B cell (primary cell): ENCODE results near the gene CAPNS2. TPM values are rescaled to one million over a fixed set of nuclear protein-coding genes. Genes with fewer than 3 reads are reported as not detected.

ENCODE experiments used
- ATAC-seq: fragments of 200-7000 bp; cut with Tn5 transposase; one replicate; pipeline ENCODE4 v1.10.0; 2021; ENCODE audit warnings: low read depth, mild to moderate bottlenecking, moderate number of reproducible peaks, moderate library complexity
- CTCF ChIA-PET: fragments of 350-600 bp; sonication (Branson Sonifier 250); formaldehyde crosslinking; loops from one replicate; lab custom pipeline; 2021; ENCODE audit warnings: antibody characterized with exemption, inconsistent platforms; lab: Charles Lee
- POLR2A ChIA-PET: fragments of 350-600 bp; sonication (Branson Sonifier 250); formaldehyde crosslinking; loops from one replicate; lab custom pipeline; 2021; ENCODE audit warnings: antibody characterized with exemption; lab: Charles Lee
- DNase-seq: peaks from one replicate; pipeline ENCODE4 v3.0.0; 2013
- H2AFZ ChIP-seq: 2 replicates; pipeline ENCODE4 v1.6.1; 2012; ENCODE audit warnings: mild to moderate bottlenecking, low read depth, low read length; ENCODE audit not compliant: insufficient read depth, poor library complexity, severe bottlenecking
- H3K27ac ChIP-seq, 2 donors: 1 replicate in 1 of 2; 2 replicates in 1 of 2; pipeline ENCODE4 v1.5.1; 2012 to 2013; ENCODE audit warnings: low read length in 2 of 2, mild to moderate bottlenecking in 2 of 2, moderate library complexity in 1 of 2
- H3K27me3 ChIP-seq, 4 experiments: fragments of 200-600 bp in 1 of 4; sonication (generic) in 1 of 4; replicated peaks in 1 of 4; 1 replicate in 2 of 4; 2 replicates in 2 of 4; pipeline versions ENCODE4 v1.6.1 to v1.7.0; 2013 to 2016; ENCODE audit warnings: low read length in 3 of 4, mild to moderate bottlenecking in 2 of 4, mixed read lengths in 1 of 4, moderate library complexity in 1 of 4; ENCODE audit not compliant: insufficient read depth in 4 of 4, control insufficient read depth in 3 of 4; ENCODE audit errors: control extremely low read depth in 1 of 4
- H3K36me3 ChIP-seq, 2 experiments: replicated peaks in 1 of 2; 1 replicate in 1 of 2; 2 replicates in 1 of 2; pipeline versions ENCODE4 v1.6.1 to v1.7.1; 2013; ENCODE audit warnings: low read length in 1 of 2; ENCODE audit not compliant: insufficient read depth in 2 of 2, control insufficient read depth in 1 of 2; ENCODE audit errors: control extremely low read depth in 1 of 2, extremely low read depth in 1 of 2
- H3K4me1 ChIP-seq, 2 donors: fragments of 200-600 bp in 1 of 2; sonication (generic) in 1 of 2; 1 replicate in 1 of 2; 2 replicates in 1 of 2; pipeline versions ENCODE4 v1.5.1 to v1.6.1; 2013 to 2017; ENCODE audit warnings: low read length in 2 of 2; ENCODE audit not compliant: control insufficient read depth in 2 of 2, insufficient read depth in 2 of 2
- H3K4me2 ChIP-seq: replicated peaks from 2 replicates; pipeline ENCODE3; 2012; ENCODE audit warnings: mild to moderate bottlenecking, low read depth, low read length; ENCODE audit not compliant: poor library complexity, severe bottlenecking
- H3K4me3 ChIP-seq, 5 experiments: fragments of 200-600 bp in 1 of 5; sonication (generic) in 1 of 5; 1 replicate in 3 of 5; 2 replicates in 2 of 5; pipeline versions ENCODE4 v1.5.1 to v1.7.0; 2011 to 2016; ENCODE audit warnings: low read length in 4 of 5, mild to moderate bottlenecking in 4 of 5, low read depth in 2 of 5, control low read depth in 1 of 5, moderate library complexity in 1 of 5; ENCODE audit not compliant: insufficient read depth in 1 of 5; ENCODE audit errors: control extremely low read depth in 1 of 5, extremely low read depth in 1 of 5
- H3K79me2 ChIP-seq: fragments of 200-600 bp; sonication (generic); one replicate; pipeline ENCODE4 v1.6.0; 2016; ENCODE audit warnings: low read length; ENCODE audit not compliant: control insufficient read depth, insufficient read depth
- H3K9ac ChIP-seq: fragments of 200-600 bp; sonication (generic); 2 replicates; pipeline ENCODE4 v1.6.1; 2017; ENCODE audit warnings: mild to moderate bottlenecking, low read length, moderate library complexity
- H3K9me3 ChIP-seq, 3 donors: one replicate each; pipeline versions ENCODE4 v1.6.1 to v1.7.1; 2013; ENCODE audit warnings: low read length in 2 of 3; ENCODE audit not compliant: control insufficient read depth in 2 of 3, insufficient read depth in 1 of 3; ENCODE audit errors: control extremely low read depth in 1 of 3
- H4K20me1 ChIP-seq: 2 replicates; pipeline ENCODE4 v1.6.0; 2012; ENCODE audit warnings: mild to moderate bottlenecking, low read length; ENCODE audit not compliant: insufficient read depth, control insufficient read depth, poor library complexity, severe bottlenecking
- H3K27ac Mint-ChIP-seq: one replicate; pipeline ENCODE4 v1.8.0; 2021; ENCODE audit warnings: mixed read lengths
- H3K27me3 Mint-ChIP-seq: one replicate; pipeline ENCODE4 v1.8.0; 2021; ENCODE audit warnings: mixed read lengths
- H3K4me1 Mint-ChIP-seq: one replicate; pipeline ENCODE4 v1.8.0; 2021; ENCODE audit warnings: mixed read lengths
- H3K4me3 Mint-ChIP-seq: one replicate; pipeline ENCODE4 v1.8.0; 2021; ENCODE audit warnings: mixed read lengths
- H3K9me3 Mint-ChIP-seq: one replicate; pipeline ENCODE4 v1.8.0; 2022; ENCODE audit warnings: mixed read lengths; ENCODE audit not compliant: insufficient read depth
- EZH2 ChIP-seq: IDR thresholded peaks from 2 replicates; pipeline ENCODE4 v1.6.1; 2012; ENCODE audit warnings: borderline replicate concordance, low read depth, mild to moderate bottlenecking, moderate library complexity, low read length; ENCODE audit not compliant: insufficient read depth, poor library complexity, severe bottlenecking
- WGBS: methylation state at CpG from one replicate; pipeline ENCODE4 v1.1.5; 2013; ENCODE audit warnings: missing lambda C conversion rate; ENCODE audit not compliant: insufficient coverage; 5-methylcytosine and 5-hydroxymethylcytosine counted together
- intact Hi-C: fragments of 100-400 bp; cut with micrococcal nuclease; formaldehyde crosslinking; loops from one replicate; pipeline ENCODE4 v1.10.0; 2022
- polyA plus RNA-seq: library from polyadenylated mRNA; depleted of rRNA; stranded (reverse); fragments of >200 nt; gene quantifications from 2 replicates; pipeline ENCODE4 v1.2.3, GENCODE V29; 2012
- total RNA-seq, 2 donors: library from RNA; stranded (reverse); fragments of 120-200 nt in 1 of 2; gene quantifications; 1 replicate in 1 of 2; 2 replicates in 1 of 2; pipeline versions ENCODE4 v1.2.3 to v1.2.4, GENCODE V29; 2013 to 2022
- TF ChIP-seq, protein P1 (sequence below): fragments of 200-600 bp; IDR thresholded peaks from one replicate; pipeline ENCODE4 v1.8.0; 2022; ENCODE audit warnings: antibody characterized with exemption, mild to moderate bottlenecking

Gene CAPNS2
- total and polyA plus RNA-seq, 2 donors (not counting 1 experiment from before 2014, with no cell fraction given), result not detected

DNA sequence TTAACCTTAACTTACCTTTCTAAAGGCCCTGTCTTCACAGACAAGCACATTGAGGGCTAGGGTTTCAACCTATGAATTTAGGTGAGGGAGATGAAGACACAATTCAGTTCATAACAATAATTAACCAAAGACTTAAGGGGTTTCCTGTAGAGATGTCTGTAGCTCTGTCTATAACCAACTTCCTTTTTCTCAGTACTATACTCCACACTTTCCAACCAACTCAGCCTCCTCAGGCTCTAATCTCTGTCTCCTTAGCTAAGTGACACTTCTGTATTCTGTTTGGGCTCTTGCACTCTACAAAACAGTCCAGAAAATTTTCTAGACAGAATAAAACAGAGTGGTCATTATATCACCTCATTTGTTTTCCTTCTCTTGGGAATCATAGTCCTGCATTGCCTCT, 25.8 kb downstream of the CAPNS2 start:
- intact Hi-C loops, result no loop called here
- Histone ChIP-seq H3K9me3 (no peaks in the 10 kb centered on the region), H3K79me2 (no peaks in the 10 kb centered on the region), H3K4me2 (no peak overlapping the region), H3K27me3 (no peaks in the 10 kb centered on the region), H3K4me1 (no peaks in the 10 kb centered on the region), H4K20me1 (no peaks in the 10 kb centered on the region), H3K36me3 (no peaks in the 10 kb centered on the region), H3K9ac (no peak overlapping the region), H3K27ac (no peak overlapping the region), H2AFZ (no peak overlapping the region), H3K4me3 (no peak overlapping the region)
- no peak for TF ChIP-seq EZH2
- TF ChIP-seq, protein P1, sequence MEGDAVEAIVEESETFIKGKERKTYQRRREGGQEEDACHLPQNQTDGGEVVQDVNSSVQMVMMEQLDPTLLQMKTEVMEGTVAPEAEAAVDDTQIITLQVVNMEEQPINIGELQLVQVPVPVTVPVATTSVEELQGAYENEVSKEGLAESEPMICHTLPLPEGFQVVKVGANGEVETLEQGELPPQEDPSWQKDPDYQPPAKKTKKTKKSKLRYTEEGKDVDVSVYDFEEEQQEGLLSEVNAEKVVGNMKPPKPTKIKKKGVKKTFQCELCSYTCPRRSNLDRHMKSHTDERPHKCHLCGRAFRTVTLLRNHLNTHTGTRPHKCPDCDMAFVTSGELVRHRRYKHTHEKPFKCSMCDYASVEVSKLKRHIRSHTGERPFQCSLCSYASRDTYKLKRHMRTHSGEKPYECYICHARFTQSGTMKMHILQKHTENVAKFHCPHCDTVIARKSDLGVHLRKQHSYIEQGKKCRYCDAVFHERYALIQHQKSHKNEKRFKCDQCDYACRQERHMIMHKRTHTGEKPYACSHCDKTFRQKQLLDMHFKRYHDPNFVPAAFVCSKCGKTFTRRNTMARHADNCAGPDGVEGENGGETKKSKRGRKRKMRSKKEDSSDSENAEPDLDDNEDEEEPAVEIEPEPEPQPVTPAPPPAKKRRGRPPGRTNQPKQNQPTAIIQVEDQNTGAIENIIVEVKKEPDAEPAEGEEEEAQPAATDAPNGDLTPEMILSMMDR, result no peak
- ChIA-PET CTCF (no interaction called here), POLR2A (no interaction called here)
- H3K4me3 Mint-ChIP-seq, result no peak overlapping the region
- no peak overlapping the region for H3K27ac Mint-ChIP-seq
- peaks cover 25% of the 10 kb centered on the region for H3K27me3 Mint-ChIP-seq
- ATAC-seq, result no peak
- H3K4me1 Mint-ChIP-seq, result no peaks in the 10 kb centered on the region
- no peak for DNase-seq
- H3K9me3 Mint-ChIP-seq, result no peaks in the 10 kb centered on the region

DNA sequence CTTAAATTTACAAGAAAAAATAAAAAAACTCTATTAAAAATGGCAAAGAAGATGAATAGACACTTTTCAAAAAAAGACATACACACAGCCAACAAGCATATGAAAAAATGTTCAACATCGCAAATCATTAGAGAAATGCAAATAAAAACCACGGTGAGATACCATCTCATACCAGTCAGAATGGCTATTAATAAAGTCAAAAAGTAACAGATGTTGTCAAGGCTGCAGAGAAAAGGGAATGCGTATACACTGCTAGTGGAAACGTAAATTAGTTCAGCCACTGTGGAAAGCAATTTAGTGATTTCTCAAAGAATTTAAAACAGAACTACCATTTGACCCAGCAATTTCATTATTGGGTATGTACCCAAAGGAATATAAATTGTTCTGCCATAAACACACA, 31.4 kb downstream of the CAPNS2 start:
- CTCF ChIA-PET, result no interaction called here
- Histone ChIP-seq H4K20me1 (no peaks in the 10 kb centered on the region), H2AFZ (no peak overlapping the region), H3K27ac (no peak overlapping the region), H3K4me2 (no peak overlapping the region), H3K4me1 (no peaks in the 10 kb centered on the region), H3K36me3 (no peaks in the 10 kb centered on the region), H3K27me3 (no peaks in the 10 kb centered on the region), H3K9ac (no peak overlapping the region), H3K4me3 (no peak overlapping the region), H3K9me3 (no peaks in the 10 kb centered on the region), H3K79me2 (no peaks in the 10 kb centered on the region)
- POLR2A ChIA-PET, result no interaction called here
- ATAC-seq (no peak), DNase-seq (no peak)
- Mint-ChIP-seq H3K9me3 (no peaks in the 10 kb centered on the region), H3K27me3 (peaks cover 23% of the 10 kb centered on the region), H3K4me1 (no peaks in the 10 kb centered on the region), H3K4me3 (no peak overlapping the region), H3K27ac (no peak overlapping the region)
- intact Hi-C loops, result no loop called here
- no CpG with 5 or more reads among the region's 4 CpGs for WGBS
- no peak for TF ChIP-seq EZH2
- TF ChIP-seq, protein P1, result no peak
